GM19193 (cell line): Measurements from ENCODE around the gene INPP5A.

Experiments used
- POLR2A ChIP-seq: IDR thresholded peaks from 4 replicates; pipeline ENCODE4 v1.6.1; 2011; ENCODE audit not compliant: insufficient read depth, insufficient read length; ENCODE audit errors: extremely low read depth

The INPP5A gene

GRCh38 chr10:132768346-132769248 lies 231.0 kb downstream of the INPP5A start:
- no peak for TF ChIP-seq POLR2A

GRCh38 chr10:132770061-132771021 lies 232.8 kb downstream of the INPP5A start:
- TF ChIP-seq POLR2A, result no peak

- no peak for TF ChIP-seq POLR2A
Observed at GRCh38 chr10:132774181-132774901, 236.8 kb downstream of the INPP5A start.

GRCh38 chr10:132774902-132775863 lies 237.6 kb downstream of the INPP5A start:
- TF ChIP-seq POLR2A, result no peak

GRCh38 chr10:132776186-132776585 lies 238.6 kb downstream of the INPP5A start:
- TF ChIP-seq POLR2A, result no peak

- no peak for TF ChIP-seq POLR2A
Observed at GRCh38 chr10:132776821-132777220, 239.2 kb downstream of the INPP5A start.

- TF ChIP-seq POLR2A, result no peak
Observed at GRCh38 chr10:132777441-132777840, 239.9 kb downstream of the INPP5A start.

GRCh38 chr10:132779549-132780294 lies 242.1 kb downstream of the INPP5A start:
- TF ChIP-seq POLR2A, result no peak

GRCh38 chr10:132780356-132780755 lies 242.8 kb downstream of the INPP5A start:
- TF ChIP-seq POLR2A, result no peak

GRCh38 chr10:132781556-132781955 lies 244.0 kb downstream of the INPP5A start:
- TF ChIP-seq POLR2A, result no peak

GRCh38 chr10:132783165-132783939 lies 245.8 kb downstream of the INPP5A start:
- TF ChIP-seq POLR2A, result no peak
